BLaER1 treated with 17β-estradiol and CSF1 and Interleukin-3, amounts not matched to agents 10 nM and 100 nM (cell line): ENCODE data around the gene CMTR1.

Source experiments
- H3K27ac ChIP-seq, 11 experiments: shearing (Covaris generic); formaldehyde crosslinking; 2 replicates each; pipeline ENCODE4 v1.8.1; 2022
- H3K27me3 ChIP-seq, 11 experiments: shearing (Covaris generic); formaldehyde crosslinking; 2 replicates each; pipeline ENCODE4 v1.8.1; 2022
- H3K36me3 ChIP-seq, 11 experiments: shearing (Covaris generic); formaldehyde crosslinking; 2 replicates each; pipeline ENCODE4 v1.8.1; 2022
- H3K4me1 ChIP-seq, 10 experiments: shearing (Covaris generic); formaldehyde crosslinking; 2 replicates each; pipeline ENCODE4 v1.8.1; 2022
- H3K4me2 ChIP-seq, 11 experiments: shearing (Covaris generic); formaldehyde crosslinking; 2 replicates each; pipeline ENCODE4 v1.8.1; 2022
- H3K4me3 ChIP-seq, 10 experiments: shearing (Covaris generic); formaldehyde crosslinking; 2 replicates each; pipeline ENCODE4 v1.8.1; 2022
- H3K9ac ChIP-seq, 11 experiments: shearing (Covaris generic); formaldehyde crosslinking; 2 replicates each; pipeline ENCODE4 v1.8.1; 2022
- H3K9me3 ChIP-seq, 11 experiments: shearing (Covaris generic); formaldehyde crosslinking; replicated peaks in 1 of 11; 2 replicates each; pipeline ENCODE4 v1.8.1; 2022
- H4K20me1 ChIP-seq, 11 experiments: shearing (Covaris generic); formaldehyde crosslinking; 2 replicates each; pipeline ENCODE4 v1.8.1; 2022
- Cebpa-rat ChIP-seq, 11 experiments: shearing (Covaris generic); IDR thresholded peaks; 2 replicates each; pipeline ENCODE4 v1.8.1; 2022

The CMTR1 gene

DNA sequence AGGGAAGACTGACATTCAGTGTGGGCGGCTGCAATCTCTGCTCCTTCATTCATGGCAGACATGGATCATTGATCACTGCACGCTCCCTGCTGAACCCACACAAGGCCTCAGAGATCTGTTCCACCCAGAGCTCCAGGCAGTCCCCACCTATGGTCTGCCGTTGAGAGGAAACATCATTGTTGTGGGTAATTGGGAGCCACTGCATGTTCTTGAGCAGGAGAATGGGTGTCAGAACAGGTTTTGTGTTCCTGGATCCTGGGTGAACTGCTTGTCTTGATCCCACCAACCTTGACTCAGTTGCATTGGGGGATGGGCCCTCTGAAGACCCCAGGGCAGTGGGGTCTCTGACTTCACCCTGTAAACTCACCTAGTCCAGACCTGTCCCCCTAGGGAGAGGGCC lies 89.8 kb downstream of the CMTR1 start:
- H4K20me1 ChIP-seq, result peaks cover 0 to 19% (median 0%) of the 10 kb centered on the region in 11 experiments; a peak in 4 of 22 replicates
- H3K4me3 ChIP-seq, result no peak overlapping the region
- H3K36me3 ChIP-seq, result no peaks in the 10 kb centered on the region
- H3K4me1 ChIP-seq, result peaks cover 23 to 62% (median 53%) of the 10 kb centered on the region in 10 experiments
- H3K9me3 ChIP-seq, result peaks cover 0 to 8% (median 6%) of the 10 kb centered on the region in 11 experiments; a peak in 10 of 22 replicates
- H3K4me2 ChIP-seq, result peak overlapping the region in 9 of 11 experiments; percentile 13 to 93 (median 85); a peak in 16 of 22 replicates
- no peak overlapping the region for H3K9ac ChIP-seq
- no peak for TF ChIP-seq Cebpa-rat (IDR thresholded peaks at IDR 0.05)
- no peak overlapping the region for H3K27ac ChIP-seq
- H3K27me3 ChIP-seq, result no peaks in the 10 kb centered on the region

GRCh38 chr6:37523412-37523811 lies 90.4 kb downstream of the CMTR1 start:
- Histone ChIP-seq H3K27me3 (no peaks in the 10 kb centered on the region), H3K27ac (no peak overlapping the region), H3K9ac (no peak overlapping the region), H4K20me1 (peaks cover 0 to 19% (median 0%) of the 10 kb centered on the region in 11 experiments; a peak in 5 of 22 replicates), H3K36me3 (no peaks in the 10 kb centered on the region), H3K9me3 (peaks cover 0 to 8% (median 6%) of the 10 kb centered on the region in 11 experiments; a peak in 10 of 22 replicates), H3K4me1 (peaks cover 17 to 56% (median 47%) of the 10 kb centered on the region in 10 experiments), H3K4me2 (peak overlapping the region in 9 of 11 experiments; percentile 13 to 93 (median 85); a peak in 17 of 22 replicates), H3K4me3 (no peak overlapping the region)
- TF ChIP-seq Cebpa-rat (IDR thresholded peaks at IDR 0.05), result no peak

DNA sequence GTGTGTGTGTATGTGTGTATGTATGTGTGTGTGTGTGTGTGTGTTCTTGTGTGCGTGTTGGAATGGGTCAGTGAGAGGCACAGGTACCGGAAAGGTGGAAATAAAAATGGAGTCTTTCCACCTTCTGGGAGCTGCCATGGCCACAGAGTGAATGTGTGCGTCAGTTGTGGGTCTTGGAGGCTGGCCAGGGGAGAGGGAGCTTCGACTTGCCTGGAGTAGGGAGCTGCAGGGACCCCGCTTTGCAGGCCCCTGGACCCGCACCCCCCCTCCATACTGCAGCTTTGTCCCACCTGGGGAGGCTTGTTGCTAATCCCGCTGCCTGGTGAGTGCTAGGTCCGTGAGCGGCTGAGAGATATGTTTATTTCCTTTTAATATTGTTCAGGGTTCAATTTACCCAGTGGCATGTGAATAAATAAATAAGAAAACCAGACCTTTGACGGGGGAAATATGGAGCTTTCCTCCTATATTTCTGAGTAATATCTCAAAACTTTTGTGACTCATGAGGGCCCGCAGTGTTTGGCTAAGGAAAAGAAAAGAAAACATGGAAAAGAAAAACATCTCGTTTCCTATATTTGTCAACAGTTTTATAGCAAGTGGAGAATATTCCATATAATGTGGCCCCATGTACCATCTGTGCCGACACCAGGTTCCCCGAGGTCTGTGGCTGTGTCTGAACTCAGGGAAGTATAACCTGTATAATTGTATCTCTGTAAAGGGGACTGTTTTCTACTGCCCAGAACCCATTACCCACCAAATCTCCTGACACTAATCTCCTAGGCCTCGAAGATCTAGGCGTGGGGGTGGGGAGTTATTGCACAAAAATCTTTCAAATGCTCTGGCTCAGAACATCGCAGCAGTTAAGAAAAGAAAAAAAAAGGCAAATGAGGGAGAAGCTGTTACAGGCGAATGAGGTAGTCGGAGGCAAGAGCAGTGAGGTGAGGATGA lies 91.3 kb downstream of the CMTR1 start:
- H4K20me1 ChIP-seq, result peaks cover 0 to 19% (median 0%) of the 10 kb centered on the region in 11 experiments; a peak in 5 of 22 replicates
- H3K27me3 ChIP-seq, result no peaks in the 10 kb centered on the region
- H3K9ac ChIP-seq, result no peak overlapping the region
- no peak overlapping the region for H3K27ac ChIP-seq
- TF ChIP-seq Cebpa-rat (IDR thresholded peaks at IDR 0.05), result no peak
- H3K4me2 ChIP-seq, result no peak overlapping the region
- no peak overlapping the region for H3K4me3 ChIP-seq
- peaks cover 0 to 4% (median 3%) of the 10 kb centered on the region in 11 experiments; a peak in 10 of 22 replicates for H3K9me3 ChIP-seq
- no peaks in the 10 kb centered on the region for H3K36me3 ChIP-seq
- H3K4me1 ChIP-seq, result peaks cover 16 to 47% (median 39%) of the 10 kb centered on the region in 10 experiments

DNA sequence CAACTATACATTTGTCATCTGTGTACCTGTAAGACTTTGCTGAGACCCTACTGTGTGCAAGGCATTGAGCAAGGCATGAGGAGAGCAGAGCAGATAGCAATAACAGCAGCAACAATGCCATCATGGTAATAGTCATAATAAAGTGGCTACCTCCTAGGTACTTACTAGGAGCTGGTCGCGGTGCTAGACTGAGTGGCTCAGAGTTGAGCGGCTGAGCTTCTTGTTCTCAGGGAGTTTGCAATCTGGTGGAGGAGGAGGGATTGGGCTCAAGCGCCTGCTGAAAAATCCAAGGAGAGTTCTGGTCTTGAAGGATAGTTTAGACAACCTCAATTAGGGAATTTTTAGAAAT lies 91.9 kb downstream of the CMTR1 start:
- no peak overlapping the region for H3K9ac ChIP-seq
- no peak for TF ChIP-seq Cebpa-rat (IDR thresholded peaks at IDR 0.05)
- H3K4me2 ChIP-seq, result no peak overlapping the region
- H3K4me1 ChIP-seq, result peaks cover 16 to 43% (median 35%) of the 10 kb centered on the region in 10 experiments
- H3K27me3 ChIP-seq, result no peaks in the 10 kb centered on the region
- H3K36me3 ChIP-seq, result no peaks in the 10 kb centered on the region
- no peak overlapping the region for H3K27ac ChIP-seq
- no peak overlapping the region for H3K4me3 ChIP-seq
- no peaks in the 10 kb centered on the region for H3K9me3 ChIP-seq
- peaks cover 0 to 19% (median 0%) of the 10 kb centered on the region in 11 experiments; a peak in 5 of 22 replicates for H4K20me1 ChIP-seq

DNA sequence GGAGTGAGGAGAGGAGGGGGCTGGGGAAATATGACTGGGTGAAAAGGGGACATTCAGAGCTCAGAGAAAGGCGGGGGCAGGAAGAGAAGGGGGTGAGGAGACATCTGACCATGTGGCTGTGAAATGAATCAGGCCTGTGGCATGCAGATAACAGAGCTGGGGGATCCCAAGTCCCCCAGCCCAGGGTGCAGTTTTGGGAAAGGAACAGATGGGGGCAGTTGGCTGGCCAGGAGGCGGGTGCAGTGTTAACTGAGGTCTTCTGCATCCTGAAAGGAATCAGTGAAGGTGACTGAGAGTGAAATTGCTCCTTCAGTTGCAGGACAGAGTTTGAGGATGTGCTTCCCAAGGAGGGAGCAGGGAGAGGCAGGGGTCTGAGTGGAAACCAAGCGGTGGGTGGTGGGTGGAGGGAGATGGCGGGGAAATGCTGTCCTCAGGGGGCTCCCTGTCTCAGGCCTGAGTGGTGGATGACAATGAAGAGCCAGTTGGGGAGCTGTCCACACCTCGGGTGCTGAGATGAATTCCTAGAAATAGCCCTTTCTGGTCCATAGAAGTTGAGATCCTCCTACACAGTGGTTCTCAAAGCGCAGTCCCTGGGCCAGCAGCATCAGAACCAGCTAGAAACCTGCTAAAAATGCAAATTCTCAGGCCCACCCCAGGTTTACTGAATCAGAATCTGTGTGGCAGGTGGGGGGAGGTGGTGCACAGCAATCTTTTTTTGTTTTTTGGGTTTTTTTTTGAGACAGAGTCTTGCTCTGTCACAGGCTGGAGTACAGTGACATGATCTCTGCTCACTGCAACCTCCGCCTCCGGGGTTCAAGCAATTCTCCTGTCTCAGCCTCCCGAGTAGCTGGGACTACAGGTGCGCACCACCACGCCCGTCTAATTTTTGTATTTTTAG lies 92.7 kb downstream of the CMTR1 start:
- Histone ChIP-seq H4K20me1 (peaks cover 0 to 19% (median 0%) of the 10 kb centered on the region in 11 experiments; a peak in 5 of 22 replicates), H3K27me3 (no peaks in the 10 kb centered on the region), H3K4me1 (peaks cover 12 to 35% (median 29%) of the 10 kb centered on the region in 10 experiments), H3K27ac (no peak overlapping the region), H3K4me3 (no peak overlapping the region), H3K9ac (no peak overlapping the region), H3K36me3 (no peaks in the 10 kb centered on the region), H3K4me2 (no peak overlapping the region), H3K9me3 (no peaks in the 10 kb centered on the region)
- no peak for TF ChIP-seq Cebpa-rat (IDR thresholded peaks at IDR 0.05)

DNA sequence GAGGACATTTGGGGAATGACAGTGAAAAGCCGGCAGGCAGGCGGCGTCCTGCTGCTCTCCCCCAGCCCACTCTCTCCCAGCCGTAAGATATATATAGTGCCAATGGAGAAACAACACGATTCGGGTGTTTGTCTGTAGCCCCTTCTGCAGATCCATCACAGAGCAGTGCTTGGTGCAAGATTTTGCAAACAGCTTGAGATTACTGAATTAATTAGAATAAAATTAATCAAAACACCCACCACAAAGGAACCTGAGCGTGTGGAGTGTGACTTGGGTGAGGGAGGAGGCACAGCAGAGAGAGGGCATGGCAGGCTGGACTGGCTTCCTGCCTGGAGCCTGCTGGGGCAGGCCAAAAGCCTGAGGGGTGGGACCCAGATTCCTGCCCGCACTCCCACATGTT lies 95.5 kb downstream of the CMTR1 start:
- TF ChIP-seq Cebpa-rat (IDR thresholded peaks at IDR 0.05), result no peak
- Histone ChIP-seq H3K4me2 (no peak overlapping the region), H3K9me3 (no peaks in the 10 kb centered on the region), H3K27me3 (peaks cover 0 to 11% (median 3%) of the 10 kb centered on the region in 11 experiments; a peak in 15 of 22 replicates), H4K20me1 (peaks cover 0 to 15% (median 0%) of the 10 kb centered on the region in 11 experiments; a peak in 6 of 22 replicates), H3K36me3 (no peaks in the 10 kb centered on the region), H3K9ac (no peak overlapping the region), H3K4me3 (no peak overlapping the region), H3K4me1 (peaks cover 0 to 25% (median 13%) of the 10 kb centered on the region in 10 experiments; a peak in 17 of 20 replicates), H3K27ac (no peak overlapping the region)

DNA sequence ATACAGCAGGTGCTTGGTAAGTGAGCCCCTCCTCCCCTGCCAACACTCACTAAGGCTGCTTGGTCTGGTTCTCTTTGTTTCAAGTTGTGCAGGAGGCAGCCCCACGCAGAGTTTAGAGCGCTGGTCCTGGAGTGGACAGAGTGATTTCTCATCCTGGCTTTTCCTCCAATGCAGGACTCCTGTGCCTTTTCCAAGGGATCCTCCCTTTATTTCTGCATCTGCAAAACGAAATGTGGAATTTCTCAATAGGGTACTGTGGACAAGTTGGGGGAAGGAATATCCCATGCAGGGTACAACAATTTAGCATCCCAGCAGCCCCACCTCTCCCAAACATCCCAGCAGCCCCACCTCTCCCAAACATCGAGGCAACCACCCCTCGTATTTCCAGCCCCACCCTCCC lies 97.3 kb downstream of the CMTR1 start:
- Histone ChIP-seq H3K4me3 (no peak overlapping the region), H3K9me3 (no peaks in the 10 kb centered on the region), H3K9ac (no peak overlapping the region), H3K27me3 (peaks cover 14 to 29% (median 21%) of the 10 kb centered on the region in 11 experiments), H3K4me1 (peaks cover under 1 to 36% (median 21%) of the 10 kb centered on the region in 10 experiments; a peak in 19 of 20 replicates), H3K27ac (no peak overlapping the region), H3K4me2 (no peak overlapping the region), H3K36me3 (no peaks in the 10 kb centered on the region), H4K20me1 (peaks cover 0 to 17% (median 1%) of the 10 kb centered on the region in 11 experiments; a peak in 8 of 22 replicates)
- no peak for TF ChIP-seq Cebpa-rat (IDR thresholded peaks at IDR 0.05)

- H3K4me2 ChIP-seq, result no peak overlapping the region
- H3K27me3 ChIP-seq, result peaks cover 21 to 36% (median 28%) of the 10 kb centered on the region in 11 experiments
- peaks cover 8 to 43% (median 28%) of the 10 kb centered on the region in 10 experiments for H3K4me1 ChIP-seq
- no peaks in the 10 kb centered on the region for H3K9me3 ChIP-seq
- TF ChIP-seq Cebpa-rat (IDR thresholded peaks at IDR 0.05), result no peak
- no peaks in the 10 kb centered on the region for H3K36me3 ChIP-seq
- H4K20me1 ChIP-seq, result peaks cover 0 to 24% (median 8%) of the 10 kb centered on the region in 11 experiments; a peak in 9 of 22 replicates
- no peak overlapping the region for H3K9ac ChIP-seq
- no peak overlapping the region for H3K27ac ChIP-seq
- H3K4me3 ChIP-seq, result no peak overlapping the region
Observed at GRCh38 chr6:37531026-37531425, 98.0 kb downstream of the CMTR1 start.
